ENCODE measurements around the gene KRTAP9-1.
"Not testable (repeated sequence)": the region's sequence is repeated elsewhere in the genome, so short reads cannot be mapped to it uniquely, and the experiment has no call there.

Gene KRTAP9-1, protein sequence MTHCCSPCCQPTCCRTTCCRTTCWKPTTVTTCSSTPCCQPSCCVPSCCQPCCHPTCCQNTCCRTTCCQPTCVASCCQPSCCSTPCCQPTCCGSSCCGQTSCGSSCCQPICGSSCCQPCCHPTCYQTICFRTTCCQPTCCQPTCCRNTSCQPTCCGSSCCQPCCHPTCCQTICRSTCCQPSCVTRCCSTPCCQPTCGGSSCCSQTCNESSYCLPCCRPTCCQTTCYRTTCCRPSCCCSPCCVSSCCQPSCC

DNA sequence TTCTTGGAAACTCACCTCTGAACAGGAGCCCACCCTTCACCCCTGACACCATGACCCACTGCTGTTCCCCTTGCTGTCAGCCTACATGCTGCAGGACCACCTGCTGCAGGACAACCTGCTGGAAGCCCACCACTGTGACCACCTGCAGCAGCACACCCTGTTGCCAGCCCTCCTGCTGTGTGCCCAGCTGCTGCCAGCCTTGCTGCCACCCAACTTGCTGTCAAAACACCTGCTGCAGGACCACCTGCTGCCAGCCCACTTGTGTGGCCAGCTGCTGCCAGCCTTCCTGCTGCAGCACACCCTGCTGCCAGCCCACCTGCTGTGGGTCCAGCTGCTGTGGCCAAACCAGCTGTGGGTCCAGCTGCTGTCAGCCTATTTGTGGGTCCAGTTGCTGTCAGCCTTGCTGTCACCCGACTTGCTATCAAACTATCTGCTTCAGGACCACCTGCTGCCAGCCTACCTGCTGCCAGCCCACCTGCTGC is at the start of gene KRTAP9-1:
Gene KRTAP9-1 (plus strand): TSS at position 51 of the 482 bp plus-strand sequence. CDS start 0 bp downstream, at position 51.
- not testable (repeated sequence) for DNase-seq (ENCODE audit: low read depth in 4 of 4, low spot score in 1 of 4)

DNA sequence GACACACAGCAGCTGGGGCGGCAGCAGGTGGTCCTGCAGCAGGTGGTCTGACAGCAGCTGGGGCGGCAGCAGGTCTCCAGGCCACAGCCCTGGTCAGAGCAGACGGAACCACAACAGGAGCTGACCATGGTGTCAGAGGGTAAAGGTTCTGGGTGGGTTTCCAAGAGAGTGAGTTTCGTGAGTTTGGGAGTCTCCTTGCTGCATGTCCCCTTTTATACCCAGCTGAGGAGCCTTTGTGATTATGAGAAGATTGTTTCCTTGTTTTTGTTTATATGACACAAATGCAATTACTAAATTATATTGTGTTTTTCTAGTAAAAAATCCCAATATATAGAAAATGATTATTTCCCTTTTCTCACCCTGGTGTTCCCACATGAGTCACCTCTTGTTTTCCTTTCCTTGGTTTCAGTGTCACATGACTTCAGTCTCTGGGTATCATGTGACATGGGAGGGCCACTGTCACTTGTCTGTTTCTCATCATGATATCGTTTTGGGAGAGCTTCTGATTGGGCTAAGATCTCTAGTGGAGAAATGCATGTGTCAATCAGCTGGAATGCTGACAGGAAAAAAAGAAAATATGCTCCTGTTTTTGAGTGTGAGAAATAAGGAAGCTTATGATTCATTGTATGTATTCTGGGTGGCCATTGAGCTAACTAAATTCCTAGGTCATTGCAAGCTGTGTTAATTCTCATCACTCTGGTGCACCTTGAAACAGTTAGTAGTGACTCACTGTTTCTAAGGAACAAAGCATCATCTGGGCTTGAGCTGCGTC is 49.1 kb upstream of the KRTAP9-1 start, which contains the start of gene KRTAP4-6:
Gene KRTAP4-6 (minus strand): TSS at position 185 of the 772 bp plus-strand sequence. CDS start 57 bp downstream, at position 128.
- DNase-seq (ENCODE audit: low read depth in 4 of 4, low spot score in 1 of 4) = no peak

GRCh38 chr17:41141361-41141760 is 48.3 kb upstream of the KRTAP9-1 start:
- no peak for DNase-seq (ENCODE audit: low read depth in 4 of 4, low spot score in 1 of 4)

DNA sequence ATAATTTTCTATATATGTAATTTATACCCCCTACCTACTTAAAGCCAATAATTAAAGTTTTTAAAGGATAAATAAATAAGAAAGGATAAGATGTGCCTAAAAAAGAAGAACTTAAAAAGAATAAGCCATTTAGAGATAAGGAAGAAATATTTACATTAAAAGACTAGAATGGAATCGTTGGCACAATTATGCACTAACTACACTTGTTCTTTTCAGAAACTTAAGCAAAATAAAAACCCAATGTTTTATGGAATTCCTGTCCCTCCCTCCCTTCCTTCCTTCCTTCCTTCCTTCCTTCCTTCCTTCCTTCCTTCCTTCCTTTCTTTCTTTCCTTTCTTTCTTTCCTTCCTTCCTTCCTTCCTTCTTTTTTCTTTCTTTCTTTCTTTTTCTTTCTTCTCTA is 44.8 kb upstream of the KRTAP9-1 start:
- DNase-seq (ENCODE audit: low read depth in 4 of 4, low spot score in 1 of 4) = no peak

DNA sequence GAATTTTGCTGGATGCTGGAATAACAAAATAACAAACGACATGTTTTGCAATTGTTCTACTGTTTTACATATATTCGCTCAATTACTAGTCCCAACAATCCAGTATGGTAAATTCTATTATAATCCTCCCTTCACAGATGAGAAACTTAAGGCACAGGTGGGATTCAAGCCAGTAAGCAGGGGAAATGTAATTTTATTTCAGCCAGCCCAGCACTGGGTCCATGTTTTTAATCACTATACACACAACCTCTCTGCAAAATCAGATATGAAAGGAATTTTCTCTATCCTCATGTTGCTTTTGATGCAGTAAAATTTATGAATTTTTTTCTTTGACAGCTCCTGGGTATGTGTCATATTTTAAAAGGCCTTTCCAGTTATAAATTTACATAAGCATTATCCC is 44.4 kb upstream of the KRTAP9-1 start:
- no peak for DNase-seq (ENCODE audit: low read depth in 4 of 4, low spot score in 1 of 4)

DNA sequence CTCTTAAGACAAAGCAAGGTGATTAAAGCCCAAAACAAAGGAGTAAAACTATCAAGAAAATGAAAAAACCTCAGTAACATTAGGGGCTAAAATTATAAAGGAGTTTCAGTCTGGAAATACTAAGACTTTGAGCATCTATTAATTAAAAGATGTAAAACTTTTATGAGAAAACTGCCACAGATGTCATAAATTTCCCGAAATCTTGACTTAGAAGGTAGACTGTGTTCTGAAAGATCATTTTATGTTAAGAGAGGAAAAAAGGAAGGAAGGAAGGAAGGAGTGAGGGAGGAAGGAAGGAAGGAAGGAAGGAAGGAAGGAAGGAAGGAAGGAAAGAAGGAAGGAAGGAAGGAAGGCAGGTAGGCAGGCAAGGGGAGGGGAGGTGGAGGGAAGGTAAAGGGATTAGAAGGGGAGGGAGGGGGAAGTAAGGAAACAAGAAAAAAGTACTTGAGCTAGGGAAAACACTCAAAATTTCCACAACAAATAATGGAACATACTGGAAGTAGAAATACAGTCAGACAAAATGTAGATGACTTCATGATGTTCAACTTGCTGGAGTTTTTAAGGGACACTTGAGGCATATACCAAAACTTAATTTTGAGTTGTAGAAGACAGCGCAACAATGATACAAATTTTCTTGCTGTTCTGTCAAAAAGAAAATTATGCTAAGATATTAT is 42.0 kb upstream of the KRTAP9-1 start:
- no peak for DNase-seq (ENCODE audit: low read depth in 4 of 4, low spot score in 1 of 4)

DNA sequence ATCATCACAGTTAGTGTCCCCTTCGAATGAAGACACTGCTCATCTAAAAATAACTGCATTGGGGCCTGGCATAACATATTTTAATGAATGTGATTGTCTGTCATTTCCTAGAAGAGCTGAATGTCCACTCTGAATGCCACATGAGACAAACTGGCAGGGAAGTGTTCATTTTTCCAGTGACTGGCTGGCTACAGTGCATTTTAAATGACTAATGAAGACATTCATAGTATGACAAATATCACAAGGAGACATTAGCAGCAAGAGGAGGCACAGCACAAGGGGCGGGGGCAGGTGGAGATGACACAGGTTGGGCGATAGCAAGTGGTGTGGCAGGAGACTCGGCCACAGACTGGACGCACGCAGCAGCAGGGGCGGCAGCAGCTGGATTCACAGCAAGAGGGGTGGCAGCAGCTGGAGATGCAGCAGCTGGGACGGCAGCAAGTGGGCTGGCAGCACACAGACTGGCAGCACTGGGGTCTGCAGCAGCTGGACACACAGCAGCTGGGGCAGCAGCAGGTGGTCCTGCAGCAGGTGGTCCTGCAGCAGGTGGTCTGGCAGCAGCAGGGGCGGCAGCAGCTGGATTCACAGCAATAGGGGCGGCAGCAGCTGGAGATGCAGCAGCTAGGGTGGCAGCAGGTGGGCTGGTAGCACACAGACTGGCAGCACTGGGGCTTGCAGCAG is 40.6 kb upstream of the KRTAP9-1 start:
- not testable (repeated sequence) for DNase-seq (ENCODE audit: low read depth in 4 of 4, low spot score in 1 of 4)

- DNase-seq (ENCODE audit: low read depth in 4 of 4, low spot score in 1 of 4) = no peak
These were observed 40.1 kb upstream of the KRTAP9-1 start, which contains the start of gene KRTAP4-5 for GRCh38 chr17:41149652-41149985. Gene KRTAP4-5 (minus strand): TSS chr17:41149825. CDS start chr17:41149767, 58 bp downstream.

- DNase-seq (ENCODE audit: low read depth in 4 of 4, low spot score in 1 of 4) = no peak
These were observed 39.7 kb upstream of the KRTAP9-1 start for GRCh38 chr17:41150026-41150425.

- no peak for DNase-seq (ENCODE audit: low read depth in 4 of 4, low spot score in 1 of 4)
These were observed 38.2 kb upstream of the KRTAP9-1 start for GRCh38 chr17:41151525-41151924.

GRCh38 chr17:41153856-41154255 is 35.8 kb upstream of the KRTAP9-1 start:
- no peak for DNase-seq (ENCODE audit: low read depth in 4 of 4, low spot score in 1 of 4)

- not testable (repeated sequence) for DNase-seq (ENCODE audit: low read depth in 4 of 4, low spot score in 1 of 4)
These were observed 29.5 kb upstream of the KRTAP9-1 start for GRCh38 chr17:41160190-41160589.

DNA sequence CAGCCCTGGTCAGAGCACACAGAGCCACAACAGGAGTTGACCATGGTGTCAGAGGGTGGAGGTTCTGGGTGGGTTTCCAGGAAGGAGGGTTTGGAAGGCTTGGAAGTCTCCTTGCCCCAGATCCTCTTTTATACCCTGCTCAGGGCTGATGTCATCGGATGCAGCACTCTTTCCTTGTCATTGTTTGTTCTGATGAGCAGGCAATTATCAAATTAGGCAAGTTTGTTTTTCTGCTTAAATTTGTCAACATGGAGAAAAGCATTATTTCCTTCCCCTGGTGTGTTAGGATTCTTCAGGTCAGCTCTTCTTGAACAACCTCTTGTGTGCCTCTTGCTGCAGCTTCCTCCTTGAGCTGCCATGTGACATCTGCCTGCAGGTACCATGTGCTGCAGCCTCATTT is 29.0 kb upstream of the KRTAP9-1 start, which contains the start of gene KRTAP4-4:
Gene KRTAP4-4 (minus strand): TSS at position 101 of the 400 bp plus-strand sequence. CDS start 57 bp downstream, at position 44.
- DNase-seq (ENCODE audit: low read depth in 4 of 4, low spot score in 1 of 4) = no peak

- DNase-seq (ENCODE audit: low read depth in 4 of 4, low spot score in 1 of 4) = no peak
These were observed 25.9 kb upstream of the KRTAP9-1 start for GRCh38 chr17:41163828-41164227.

DNA sequence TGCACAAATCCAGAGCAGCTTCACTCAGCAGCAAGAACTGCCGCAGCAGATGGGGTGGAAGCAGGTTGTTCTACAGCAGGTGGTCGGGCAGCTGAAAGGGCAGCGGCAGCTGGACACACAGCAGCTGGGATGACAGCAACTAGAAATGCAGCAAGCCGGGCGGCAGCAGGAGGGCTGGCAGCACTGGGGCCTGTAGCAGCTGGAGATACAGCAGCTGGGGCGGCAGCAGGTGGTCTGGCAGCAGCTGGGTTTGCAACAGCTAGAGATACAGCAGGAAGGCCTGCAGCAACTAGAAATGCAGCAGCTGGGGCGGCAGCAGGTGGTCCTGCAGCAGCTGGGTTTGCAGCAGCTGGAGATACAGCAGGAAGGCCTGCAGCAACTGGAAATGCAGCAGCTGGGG is 22.1 kb upstream of the KRTAP9-1 start:
- DNase-seq (ENCODE audit: low read depth in 4 of 4, low spot score in 1 of 4) = no peak

GRCh38 chr17:41168121-41168520 is 21.6 kb upstream of the KRTAP9-1 start, which contains the start of gene KRTAP4-3:
Gene KRTAP4-3 (minus strand): TSS chr17:41168221. CDS start chr17:41168172, 49 bp downstream.
- no peak for DNase-seq (ENCODE audit: low read depth in 4 of 4, low spot score in 1 of 4)

DNA sequence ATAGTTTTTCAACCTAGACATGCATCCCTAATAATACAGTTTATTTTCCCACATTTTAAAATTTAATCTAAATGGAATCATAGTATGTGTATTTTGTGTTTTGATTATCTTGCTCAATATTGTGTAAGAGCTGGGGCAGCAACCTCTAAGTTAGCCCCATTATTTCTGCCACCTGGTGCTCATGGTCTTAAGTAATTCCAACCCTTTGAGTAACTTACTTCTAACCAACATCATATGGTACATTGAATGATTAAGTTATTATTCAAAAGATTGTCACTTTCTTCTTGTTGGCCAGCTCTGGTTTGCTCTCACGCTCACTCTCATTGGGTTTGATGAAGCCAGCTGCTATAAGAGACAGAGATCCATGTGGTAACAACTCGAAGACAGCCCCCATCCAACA is 17.8 kb upstream of the KRTAP9-1 start:
- DNase-seq (ENCODE audit: low read depth in 4 of 4, low spot score in 1 of 4) = no peak

- no peak for DNase-seq (ENCODE audit: low read depth in 4 of 4, low spot score in 1 of 4)
These were observed 12.8 kb upstream of the KRTAP9-1 start for GRCh38 chr17:41176744-41177387.

DNA sequence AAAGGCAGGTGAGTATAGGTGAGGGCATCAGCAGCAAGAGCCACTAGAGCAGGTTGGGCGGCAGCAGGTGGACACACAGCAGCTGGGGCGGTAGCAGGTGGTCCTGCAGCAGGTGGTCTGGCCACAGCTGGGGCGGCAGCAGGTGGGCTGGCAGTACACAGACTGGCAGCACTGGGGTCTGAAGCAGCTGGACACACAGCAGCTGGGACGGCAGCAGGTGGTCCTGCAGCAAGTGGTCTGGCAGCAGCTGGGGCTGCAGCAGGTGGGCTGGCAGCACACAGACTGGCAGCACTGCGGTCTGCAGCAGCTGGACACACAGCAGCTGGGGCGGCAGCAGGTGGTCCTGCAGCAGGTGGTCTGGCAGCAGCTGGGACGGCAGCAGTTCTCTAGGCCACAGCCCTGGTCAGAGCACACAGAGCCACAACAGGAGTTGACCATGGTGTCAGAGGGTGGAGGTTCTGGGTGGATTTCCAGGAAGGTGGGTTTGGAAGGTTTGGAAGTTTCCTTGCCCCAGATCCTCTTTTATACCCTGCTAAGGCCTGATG is 11.9 kb upstream of the KRTAP9-1 start, which contains the start of gene KRTAP4-2:
Gene KRTAP4-2 (minus strand): TSS at position 495 of the 545 bp plus-strand sequence. CDS start 57 bp downstream, at position 438.
- DNase-seq (ENCODE audit: low read depth in 4 of 4, low spot score in 1 of 4) = no peak

- no peak for DNase-seq (ENCODE audit: low read depth in 4 of 4, low spot score in 1 of 4)
These were observed 11.3 kb upstream of the KRTAP9-1 start for GRCh38 chr17:41178341-41178740.

All from stimulated activated CD4-positive, alpha-beta T cell treated with anti-CD3 and anti-CD28 coated beads, Interleukin-1b, Interleukin-23, amount 100 ng/mL, for 24 hours (primary cell).